GM11168 (cell line): ENCODE data around the gene TOX2.

ENCODE experiments used
- in situ Hi-C: fragments of 300-500 bp; cut with MboI; formaldehyde crosslinking; loops from one replicate; pipeline ENCODE4 v1.12.0; 2022; ENCODE audit warnings: low sequenced_read_pairs; ENCODE audit not compliant: unreplicated experiment

TOX2 gene

GRCh38 chr20:44111712-44112335, 197.2 kb downstream of the TOX2 start:
- in situ Hi-C loops = loop anchor here (5.0 kb wide), 1 partner anchor 75 kb away; the partner anchor contains the start of gene JPH2

DNA sequence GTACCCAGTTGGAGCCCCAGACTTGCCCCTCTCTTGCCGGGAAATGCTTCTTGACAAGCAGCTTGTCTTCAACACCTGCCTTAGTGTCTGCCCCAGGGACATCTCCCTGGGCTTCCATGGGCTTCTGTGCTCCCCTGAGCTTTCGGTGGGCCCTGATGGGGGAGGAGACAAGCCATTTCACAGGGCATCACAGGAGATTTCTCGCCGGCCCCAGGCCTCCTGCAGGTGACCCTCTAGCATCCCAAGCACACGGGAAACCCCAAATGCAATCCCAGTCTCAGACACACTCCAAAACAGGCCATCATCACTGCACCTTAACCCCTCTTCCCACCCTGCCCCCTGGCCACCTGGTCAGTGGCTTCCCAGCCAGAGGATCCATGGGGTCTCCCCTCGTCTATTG, 197.8 kb downstream of the TOX2 start:
- in situ Hi-C loops = loop anchor here (5.0 kb wide), 1 partner anchor 75 kb away; the partner anchor contains the start of gene JPH2

DNA sequence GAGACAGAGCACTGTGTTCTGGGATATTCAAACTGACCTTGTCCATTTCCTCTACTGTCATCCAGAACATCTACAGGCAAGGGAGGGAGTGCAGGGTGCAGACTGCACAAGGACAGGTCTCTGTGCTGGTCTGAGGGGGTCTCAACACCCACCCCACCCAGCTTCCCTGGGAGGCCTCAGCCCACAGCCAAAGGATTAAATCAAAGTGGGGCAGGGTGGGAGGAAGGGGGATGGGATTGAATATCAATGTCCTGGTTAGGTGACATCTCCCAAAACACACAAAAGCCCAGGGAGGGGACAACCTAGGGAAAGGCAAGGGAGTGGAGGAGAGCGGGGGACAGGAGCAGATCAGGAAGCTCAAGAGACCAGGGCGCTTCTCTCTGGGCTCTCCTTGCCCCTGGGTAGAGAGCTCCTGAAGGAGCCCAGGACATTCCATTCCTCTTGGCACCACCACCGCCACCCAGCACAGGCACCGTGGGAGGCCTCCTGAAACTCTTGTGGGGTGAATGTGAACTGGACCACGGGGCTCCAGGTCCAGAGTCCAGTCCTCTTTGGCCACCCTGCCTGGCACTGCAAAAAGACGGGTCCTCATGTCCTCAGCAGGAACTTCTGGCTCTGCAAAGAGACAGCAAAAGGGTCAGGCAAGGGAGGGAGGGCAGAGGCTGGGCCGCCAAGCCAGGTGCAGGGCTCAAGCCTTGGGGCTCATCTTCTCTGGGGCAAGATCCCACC, 198.4 kb downstream of the TOX2 start:
- in situ Hi-C loops = loop anchor here (5.0 kb wide), 1 partner anchor 74 kb away; the partner anchor contains the start of gene JPH2

DNA sequence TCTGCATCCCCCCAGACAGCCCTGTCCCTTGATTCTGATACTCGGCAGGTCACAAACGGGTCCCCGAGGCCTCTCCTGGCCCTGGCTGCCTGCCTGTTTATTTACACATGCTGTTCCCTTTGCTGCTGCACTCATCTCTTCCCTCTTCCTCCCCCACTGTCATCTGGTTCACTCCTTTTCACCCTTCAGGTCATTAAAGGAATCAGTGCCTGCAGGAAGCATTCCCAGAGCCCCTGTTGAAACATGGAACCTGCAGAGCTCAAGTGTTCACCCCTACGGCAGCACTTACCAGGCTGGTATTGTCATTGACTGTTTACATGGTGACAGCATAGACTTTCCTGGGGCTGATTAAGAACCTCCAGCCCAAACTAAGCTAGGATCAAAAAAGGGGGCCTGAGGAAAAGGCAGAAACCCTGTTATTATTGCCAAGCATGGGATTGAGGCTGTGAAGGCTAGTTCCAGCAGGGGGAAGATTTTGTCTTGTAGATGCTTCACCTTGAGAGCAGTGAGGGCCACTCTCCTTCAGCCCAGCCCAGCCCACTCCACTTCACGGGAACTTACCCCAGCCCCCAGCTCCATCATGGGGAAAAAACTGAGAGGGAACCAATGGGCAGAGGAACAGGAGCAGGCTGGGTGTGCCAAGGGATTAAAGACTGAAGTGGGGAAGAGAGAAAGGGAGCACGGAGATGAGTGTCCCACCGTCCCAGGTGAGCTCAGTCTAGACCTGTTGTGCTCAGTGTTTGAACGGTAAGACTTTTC, 199.1 kb downstream of the TOX2 start:
- in situ Hi-C loops = loop anchor here (5.0 kb wide), 1 partner anchor 74 kb away; the partner anchor contains the start of gene JPH2

- in situ Hi-C loops = no loop called here
Measured at GRCh38 chr20:44115181-44115580, 200.5 kb downstream of the TOX2 start.

GRCh38 chr20:44115762-44116644, 201.4 kb downstream of the TOX2 start:
- in situ Hi-C loops = no loop called here

DNA sequence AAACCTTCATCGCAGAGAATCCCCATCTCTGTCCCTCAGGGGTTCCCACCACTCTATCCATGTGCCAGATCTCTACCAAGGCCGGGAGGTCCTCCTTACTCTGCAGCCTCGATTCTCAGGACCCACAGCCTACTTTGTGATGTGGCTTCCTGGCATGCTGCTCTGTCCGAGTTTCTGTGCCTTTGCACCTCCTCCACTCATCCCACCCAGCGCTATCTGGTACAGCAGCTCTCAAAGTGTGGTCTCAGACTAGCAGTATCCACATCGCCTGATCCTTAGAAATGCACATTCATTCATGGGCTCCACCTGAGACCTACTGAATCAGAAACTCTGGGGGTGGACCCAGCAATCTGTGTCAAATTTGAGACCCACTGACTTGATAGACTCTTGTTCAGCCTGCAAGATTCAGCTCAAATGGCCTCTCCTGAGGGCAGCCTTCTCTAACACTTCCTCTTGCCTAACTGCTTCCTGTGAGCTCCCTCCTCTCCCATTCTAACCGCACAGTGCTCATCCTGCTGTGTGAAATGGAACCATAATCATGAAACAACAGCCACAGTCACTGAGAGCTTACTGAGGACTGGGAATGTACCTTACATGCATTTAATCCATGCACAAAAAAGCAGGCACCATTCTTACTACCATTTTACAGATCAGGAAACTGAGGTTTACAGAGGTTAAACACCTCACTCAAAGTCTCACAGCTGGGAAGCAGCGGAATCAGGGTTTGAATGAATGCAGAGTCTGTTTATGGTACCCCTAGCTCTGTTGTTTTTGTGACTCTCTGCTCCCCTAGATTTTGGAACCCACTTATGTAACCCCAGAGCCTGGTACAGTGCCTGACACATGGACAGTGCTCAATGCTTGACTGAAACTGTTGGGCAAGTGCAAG, 202.9 kb downstream of the TOX2 start:
- in situ Hi-C loops = no loop called here

DNA sequence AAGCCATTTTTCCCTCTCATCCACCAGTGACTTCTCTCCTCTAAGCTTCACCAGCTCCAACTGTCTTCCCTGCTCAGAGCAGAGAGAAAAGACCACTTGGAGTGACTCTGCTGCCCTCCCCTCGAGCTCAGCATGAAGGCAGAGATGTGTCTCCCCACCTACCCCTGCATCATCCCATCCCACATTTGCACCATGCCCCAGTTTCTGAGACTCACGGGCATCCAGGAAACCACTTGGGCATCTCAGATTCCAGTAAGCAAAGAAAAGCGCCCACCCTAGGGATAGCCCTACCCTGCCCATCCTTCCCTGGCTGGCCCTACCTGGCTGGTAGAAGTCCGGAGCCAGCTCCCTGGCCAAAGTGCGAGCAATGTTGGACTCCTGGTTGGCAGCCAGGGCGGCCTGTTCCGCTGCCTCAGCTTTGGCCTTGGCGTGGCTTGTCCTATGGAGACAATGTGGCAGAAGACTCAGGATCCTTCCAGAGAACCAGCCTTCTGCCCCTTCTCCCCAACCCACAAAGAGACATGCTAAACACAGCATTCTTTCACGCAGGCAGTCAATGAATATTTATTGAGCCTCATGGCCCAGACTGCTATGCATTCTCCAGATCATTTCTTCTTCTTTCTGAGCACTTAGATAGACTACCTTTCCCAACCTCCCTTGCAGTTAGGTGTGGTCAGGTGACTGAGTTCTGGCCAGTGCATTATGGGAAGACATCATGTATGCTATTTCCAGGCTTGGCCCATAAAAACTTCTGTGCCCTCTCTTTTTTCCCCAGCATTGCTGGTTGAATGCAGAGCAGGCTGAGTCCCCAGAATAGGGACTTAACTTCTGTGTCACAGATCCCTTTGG, 203.8 kb downstream of the TOX2 start:
- in situ Hi-C loops = no loop called here
